Lung (tissue), 12 donors: ENCODE results near the gene POLD2. TPM values are rescaled to one million over a fixed set of nuclear protein-coding genes. Genes with fewer than 3 reads are reported as not detected.

ENCODE experiments used
- ATAC-seq: fragments of 200-7000 bp; cut with Tn5 transposase; one replicate; pipeline ENCODE4 v1.9.1; 2020; ENCODE audit warnings: moderate number of reproducible peaks; ENCODE audit not compliant: insufficient read depth, low FRiP score
- DNase-seq, 3 donors: peaks; one replicate each; pipeline ENCODE4 v3.0.0-alpha.2; 2013 to 2017
- H3K27ac ChIP-seq, 2 donors: one replicate each; pipeline ENCODE4 v1.5.1; 2013; ENCODE audit warnings: mild to moderate bottlenecking in 2 of 2, moderate library complexity in 2 of 2, control low read depth in 1 of 2, inconsistent platforms in 1 of 2, low read depth in 1 of 2, low read length in 1 of 2
- H3K27me3 ChIP-seq, 3 donors: one replicate each; pipeline ENCODE4 v1.5.1; 2013; ENCODE audit warnings: low read length in 2 of 3; ENCODE audit not compliant: control insufficient read depth in 3 of 3, insufficient read depth in 3 of 3
- H3K36me3 ChIP-seq, 4 donors: one replicate each; pipeline ENCODE4 v1.5.1; 2013; ENCODE audit warnings: low read length in 4 of 4, mild to moderate bottlenecking in 1 of 4, moderate library complexity in 1 of 4; ENCODE audit not compliant: control insufficient read depth in 4 of 4, insufficient read depth in 4 of 4
- H3K4me1 ChIP-seq, 5 donors: one replicate each; pipeline ENCODE4 v1.5.1; 2013; ENCODE audit warnings: low read length in 5 of 5, mild to moderate bottlenecking in 2 of 5, moderate library complexity in 1 of 5; ENCODE audit not compliant: control insufficient read depth in 5 of 5, insufficient read depth in 5 of 5
- H3K4me3 ChIP-seq: one replicate; pipeline ENCODE4 v1.5.1; 2013; ENCODE audit warnings: mild to moderate bottlenecking, control low read depth, moderate library complexity
- H3K9ac ChIP-seq, 2 donors: one replicate each; pipeline ENCODE4 v1.5.1; 2013; ENCODE audit warnings: low read length in 2 of 2, control low read depth in 1 of 2; ENCODE audit not compliant: insufficient read depth in 1 of 2
- H3K9me3 ChIP-seq, 4 donors: one replicate each; pipeline ENCODE4 v1.5.1; 2013; ENCODE audit warnings: low read length in 3 of 4, mild to moderate bottlenecking in 1 of 4, moderate library complexity in 1 of 4; ENCODE audit not compliant: control insufficient read depth in 4 of 4, insufficient read depth in 3 of 4
- WGBS, 2 donors: extraction: QIAGEN DNeasy Blood & Tissue Kit; methylation state at CpG; one replicate each; pipeline ENCODE4 v1.1.7; 2013; 5-methylcytosine and 5-hydroxymethylcytosine counted together
- polyA plus RNA-seq, 2 donors: library from polyadenylated mRNA; stranded (reverse); fragments of 200-250 nt; gene quantifications; one replicate each; pipeline ENCODE4 v1.2.1, GENCODE V29; 2013
- total RNA-seq, 2 donors: library from RNA; depleted of rRNA in 1 of 2; stranded (reverse); fragments of >200 nt in 1 of 2; gene quantifications; one replicate each; pipeline ENCODE4 v1.2.1, GENCODE V29; 2014 to 2021
- TF ChIP-seq, protein P1 (sequence below): IDR thresholded peaks from 2 replicates; pipeline ENCODE4 v1.5.1; 2012; ENCODE audit warnings: mild to moderate bottlenecking; ENCODE audit errors: control extremely low read depth, extremely low read depth
- donor health status: control.
- donor health status: control.
- donor health status: Bipolar disorder and iron deficiency.
- donor health status: healthy.
- donor health status: DM: yes; HTN: yes; CAD: no.

The POLD2 gene
- total and polyA plus RNA-seq, 4 donors = 48.8 to 90.7 (median 71.3) TPM

DNA sequence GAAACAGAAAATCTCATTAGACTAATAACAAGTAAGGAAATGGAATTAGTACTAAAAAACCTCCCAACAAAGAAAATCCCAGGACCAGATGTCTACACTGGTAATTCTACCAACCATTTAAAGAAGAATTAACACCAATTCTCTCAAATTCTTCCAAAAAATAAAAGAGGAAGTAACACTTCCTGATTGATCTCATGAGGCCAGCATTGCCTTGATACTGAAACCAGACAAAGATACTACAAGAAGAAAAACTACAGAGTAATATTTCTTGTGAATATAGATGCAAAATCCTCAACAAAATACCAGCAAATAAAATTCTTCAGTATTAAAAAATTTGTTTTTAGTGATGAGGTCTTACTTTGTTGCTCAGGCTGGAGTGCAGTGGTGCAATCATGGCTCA is 44.6 kb upstream of the POLD2 start:
- Histone ChIP-seq H3K4me3 (no peak overlapping the region), H3K36me3 (no peaks in the 10 kb centered on the region), H3K9me3 (peaks cover 0 to 4% (median 0%) of the 10 kb centered on the region in 4 donors), H3K4me1 (no peaks in the 10 kb centered on the region), H3K27me3 (no peaks in the 10 kb centered on the region), H3K9ac (no peak overlapping the region), H3K27ac (no peak overlapping the region)
- TF ChIP-seq, protein P1, sequence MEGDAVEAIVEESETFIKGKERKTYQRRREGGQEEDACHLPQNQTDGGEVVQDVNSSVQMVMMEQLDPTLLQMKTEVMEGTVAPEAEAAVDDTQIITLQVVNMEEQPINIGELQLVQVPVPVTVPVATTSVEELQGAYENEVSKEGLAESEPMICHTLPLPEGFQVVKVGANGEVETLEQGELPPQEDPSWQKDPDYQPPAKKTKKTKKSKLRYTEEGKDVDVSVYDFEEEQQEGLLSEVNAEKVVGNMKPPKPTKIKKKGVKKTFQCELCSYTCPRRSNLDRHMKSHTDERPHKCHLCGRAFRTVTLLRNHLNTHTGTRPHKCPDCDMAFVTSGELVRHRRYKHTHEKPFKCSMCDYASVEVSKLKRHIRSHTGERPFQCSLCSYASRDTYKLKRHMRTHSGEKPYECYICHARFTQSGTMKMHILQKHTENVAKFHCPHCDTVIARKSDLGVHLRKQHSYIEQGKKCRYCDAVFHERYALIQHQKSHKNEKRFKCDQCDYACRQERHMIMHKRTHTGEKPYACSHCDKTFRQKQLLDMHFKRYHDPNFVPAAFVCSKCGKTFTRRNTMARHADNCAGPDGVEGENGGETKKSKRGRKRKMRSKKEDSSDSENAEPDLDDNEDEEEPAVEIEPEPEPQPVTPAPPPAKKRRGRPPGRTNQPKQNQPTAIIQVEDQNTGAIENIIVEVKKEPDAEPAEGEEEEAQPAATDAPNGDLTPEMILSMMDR = no peak
- ATAC-seq (no peak), DNase-seq (no peak)

DNA sequence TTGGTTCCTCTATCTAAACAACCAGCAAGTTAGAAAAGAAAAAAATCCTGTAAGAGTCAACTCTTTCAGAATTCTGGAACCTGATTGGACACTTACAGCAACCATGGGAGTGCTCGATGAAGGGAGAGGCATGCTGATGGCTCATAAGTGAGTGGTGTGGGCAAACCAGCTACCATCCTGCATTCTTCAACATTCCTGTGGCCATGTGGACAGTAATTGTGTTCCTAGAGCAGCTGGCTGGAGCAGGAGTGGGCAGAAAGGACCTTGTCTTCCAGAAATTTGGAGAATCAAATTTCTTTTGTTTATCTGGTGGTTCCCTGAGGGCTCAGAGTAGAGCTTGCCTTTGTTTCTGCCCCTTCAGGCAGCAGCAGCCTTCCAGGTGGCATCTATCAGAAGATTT is 40.2 kb upstream of the POLD2 start:
- Histone ChIP-seq H3K9me3 (peaks cover 0 to 6% (median 0%) of the 10 kb centered on the region in 4 donors), H3K4me1 (peaks cover 0 to 2% (median 0%) of the 10 kb centered on the region in 5 donors), H3K27me3 (no peaks in the 10 kb centered on the region), H3K27ac (no peak overlapping the region), H3K9ac (no peak overlapping the region), H3K4me3 (no peak overlapping the region), H3K36me3 (no peaks in the 10 kb centered on the region)
- TF ChIP-seq, protein P1 = no peak
- DNase-seq (no peak), ATAC-seq (no peak)
- WGBS, 2 donors = 48 to 82% methylated on average over 1 of the region's 1 CpG

DNA sequence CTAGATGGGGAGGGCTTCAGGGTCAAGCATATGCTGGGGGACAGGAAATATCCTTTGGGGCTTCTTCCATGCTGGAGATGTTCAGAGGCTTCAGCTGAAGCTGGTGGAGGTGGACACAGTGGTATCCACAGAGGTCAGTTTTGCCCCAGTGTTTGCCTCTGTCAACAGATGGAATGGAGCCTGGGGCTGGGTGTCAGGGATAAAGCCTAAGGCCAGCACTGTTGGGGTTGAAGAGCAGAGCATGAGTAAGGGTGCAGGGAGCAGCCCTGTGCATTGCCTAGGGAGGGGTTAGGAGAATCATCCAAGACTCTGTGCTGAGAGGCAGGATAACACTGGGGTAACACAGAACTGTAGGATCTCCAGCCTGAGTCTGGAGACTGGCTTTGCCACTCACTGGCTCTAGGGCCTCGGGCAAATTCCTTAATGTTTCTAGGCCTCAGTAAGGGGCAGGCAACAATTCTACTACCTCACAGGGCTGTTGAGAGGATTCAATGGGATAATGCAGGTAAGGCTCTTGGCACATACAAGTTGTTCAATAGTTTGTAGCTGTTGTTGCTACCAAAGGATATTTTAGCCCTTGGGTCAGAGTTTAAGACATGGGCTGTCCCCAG is 39.5 kb upstream of the POLD2 start:
- 83 to 84% methylated on average over 1 of the region's 1 CpG for WGBS, 2 donors
- TF ChIP-seq, protein P1 = no peak

DNA sequence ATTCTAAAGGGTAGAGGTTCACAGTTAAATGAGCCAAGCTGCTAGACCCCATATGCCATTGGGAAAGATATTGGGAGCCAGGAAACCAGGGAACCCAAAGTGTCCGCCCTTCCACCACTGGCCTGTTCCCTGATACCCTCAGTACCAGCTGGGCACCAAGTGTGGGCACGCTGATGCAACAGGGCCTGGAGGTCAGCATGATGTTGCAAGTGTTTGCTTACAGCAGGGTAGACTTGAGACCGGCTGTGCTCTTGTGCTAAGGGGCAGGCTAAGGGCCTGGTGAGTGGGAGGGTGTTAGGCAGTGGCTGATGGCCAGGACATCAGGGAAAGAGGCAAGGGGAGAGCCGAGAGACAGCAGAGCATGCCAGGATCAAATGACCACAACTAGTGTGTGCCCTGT is 38.8 kb upstream of the POLD2 start:
- no peak overlapping the region for H3K4me3 ChIP-seq
- TF ChIP-seq, protein P1 = no peak
- H3K9ac ChIP-seq = no peak overlapping the region
- 63 to 86% methylated on average over 4 of the region's 4 CpGs for WGBS, 2 donors
- no peak overlapping the region for H3K27ac ChIP-seq
- no peaks in the 10 kb centered on the region for H3K36me3 ChIP-seq
- no peaks in the 10 kb centered on the region for H3K27me3 ChIP-seq
- peak; percentile 19 for ATAC-seq
- H3K9me3 ChIP-seq = peaks cover 0 to 6% (median 0%) of the 10 kb centered on the region in 4 donors
- H3K4me1 ChIP-seq = peaks cover 0 to 2% (median 0%) of the 10 kb centered on the region in 5 donors
- no peak for DNase-seq

More for the DNA sequence above, 39.5 kb upstream of the POLD2 start:
- Histone ChIP-seq H3K9ac (no peak overlapping the region), H3K4me1 (peaks cover 0 to 2% (median 0%) of the 10 kb centered on the region in 5 donors), H3K9me3 (peaks cover 0 to 6% (median 0%) of the 10 kb centered on the region in 4 donors), H3K27me3 (no peaks in the 10 kb centered on the region), H3K36me3 (no peaks in the 10 kb centered on the region), H3K4me3 (no peak overlapping the region), H3K27ac (no peak overlapping the region)
- DNase-seq (no peak), ATAC-seq (no peak)
